HG02870 (cell line): ENCODE measurements around the gene C1GALT1C1.

Experiments used
- ATAC-seq: cut with Tn5 transposase; IDR thresholded peaks from one replicate; pipeline ENCODE4 v1.9.1; 2021; ENCODE audit warnings: mild to moderate bottlenecking, moderate library complexity; ENCODE audit not compliant: unreplicated experiment

Gene C1GALT1C1

DNA sequence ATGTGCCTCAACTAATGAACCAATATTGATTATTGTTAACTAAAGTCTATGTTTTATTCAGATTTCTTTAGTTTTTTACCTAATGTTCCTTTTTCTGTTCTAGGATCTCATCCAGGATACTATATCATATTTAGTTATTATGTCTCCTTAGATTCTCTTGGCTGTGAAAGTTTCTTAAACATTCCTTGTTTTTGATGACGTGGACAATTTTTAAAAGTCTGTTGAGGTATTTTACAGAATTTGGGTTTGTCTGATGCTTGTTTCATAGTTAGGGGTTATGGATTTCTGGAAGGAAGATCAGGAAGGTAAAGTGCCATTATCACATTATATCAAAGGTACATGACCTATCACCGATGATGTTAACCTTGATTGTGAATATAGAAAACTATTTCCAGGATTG, 44.2 kb downstream of the C1GALT1C1 start:
- ATAC-seq, result no peak
